ENCODE results near the gene KRTAP10-2.

Gene KRTAP10-2

GRCh38 chr21:44540741-44541288 lies 10.5 kb downstream of the KRTAP10-2 start:
- no peaks in the 10 kb centered on the region for H3K36me3 ChIP-seq (ENCODE audit: low read depth)
- H3K27me3 ChIP-seq (ENCODE audit: insufficient read depth, poor library complexity, severe bottlenecking), result no peaks in the 10 kb centered on the region
- DNase-seq (ENCODE audit: low spot score) (no peak), ATAC-seq (ENCODE audit: low read depth) (no peak)
- TF ChIP-seq CTCF (IDR thresholded peaks at IDR 0.05; ENCODE audit: poor library complexity, severe bottlenecking), result no peak
- H3K4me3 ChIP-seq (ENCODE audit: severe bottlenecking), result no peak overlapping the region
- no peak overlapping the region for H3K27ac ChIP-seq (ENCODE audit: poor library complexity, severe bottlenecking)
- no peaks in the 10 kb centered on the region for H3K4me1 ChIP-seq (ENCODE audit: insufficient read depth, poor library complexity, severe bottlenecking)
- no peaks in the 10 kb centered on the region for H3K9me3 ChIP-seq (ENCODE audit: severe bottlenecking)

GRCh38 chr21:44539991-44540666 lies 11.2 kb downstream of the KRTAP10-2 start, which contains the start of gene KRTAP10-1:
Gene KRTAP10-1, minus strand, starts transcription at chr21:44540195. Its CDS starts 45 bp downstream, at chr21:44540150.
- no peaks in the 10 kb centered on the region for H3K4me1 ChIP-seq (ENCODE audit: insufficient read depth, poor library complexity, severe bottlenecking)
- TF ChIP-seq CTCF (IDR thresholded peaks at IDR 0.05; ENCODE audit: poor library complexity, severe bottlenecking), result no peak
- DNase-seq (ENCODE audit: low spot score), result no peak

GRCh38 chr21:44539046-44539445 lies 12.3 kb downstream of the KRTAP10-2 start:
- ATAC-seq (ENCODE audit: low read depth), result no peak
- H3K4me1 ChIP-seq (ENCODE audit: insufficient read depth, poor library complexity, severe bottlenecking), result no peaks in the 10 kb centered on the region

More at GRCh38 chr21:44539991-44540666, 11.2 kb downstream of the KRTAP10-2 start, which contains the start of gene KRTAP10-1:
- Histone ChIP-seq H3K36me3 (ENCODE audit: low read depth) (no peaks in the 10 kb centered on the region), H3K9me3 (ENCODE audit: severe bottlenecking) (no peaks in the 10 kb centered on the region), H3K27ac (ENCODE audit: poor library complexity, severe bottlenecking) (no peak within 1 kb of the TSS), H3K4me3 (ENCODE audit: severe bottlenecking) (no peak within 1 kb of the TSS), H3K27me3 (ENCODE audit: insufficient read depth, poor library complexity, severe bottlenecking) (no peaks in the 10 kb centered on the region)
- no peak for ATAC-seq (ENCODE audit: low read depth)

GRCh38 chr21:44537930-44538911 lies 13.1 kb downstream of the KRTAP10-2 start:
- ATAC-seq (ENCODE audit: low read depth) (no peak), DNase-seq (ENCODE audit: low spot score) (no peak)
- Histone ChIP-seq H3K27ac (ENCODE audit: poor library complexity, severe bottlenecking) (no peak overlapping the region), H3K4me3 (ENCODE audit: severe bottlenecking) (no peak overlapping the region), H3K4me1 (ENCODE audit: insufficient read depth, poor library complexity, severe bottlenecking) (no peaks in the 10 kb centered on the region), H3K36me3 (ENCODE audit: low read depth) (no peaks in the 10 kb centered on the region), H3K9me3 (ENCODE audit: severe bottlenecking) (no peaks in the 10 kb centered on the region), H3K27me3 (ENCODE audit: insufficient read depth, poor library complexity, severe bottlenecking) (no peaks in the 10 kb centered on the region)
- no peak for TF ChIP-seq CTCF (IDR thresholded peaks at IDR 0.05; ENCODE audit: poor library complexity, severe bottlenecking)

More at GRCh38 chr21:44539046-44539445, 12.3 kb downstream of the KRTAP10-2 start:
- Histone ChIP-seq H3K9me3 (ENCODE audit: severe bottlenecking) (no peaks in the 10 kb centered on the region), H3K4me3 (ENCODE audit: severe bottlenecking) (no peak overlapping the region), H3K27ac (ENCODE audit: poor library complexity, severe bottlenecking) (no peak overlapping the region), H3K27me3 (ENCODE audit: insufficient read depth, poor library complexity, severe bottlenecking) (no peaks in the 10 kb centered on the region), H3K36me3 (ENCODE audit: low read depth) (no peaks in the 10 kb centered on the region)
- DNase-seq (ENCODE audit: low spot score), result no peak
- TF ChIP-seq CTCF (IDR thresholded peaks at IDR 0.05; ENCODE audit: poor library complexity, severe bottlenecking), result no peak

Data from RWPE2 (cell line).